Central memory CD8-positive, alpha-beta T cell (primary cell): ENCODE data around the gene NDST1.

Experiments
- ATAC-seq: fragments of 150-1000 bp; cut with Tn5 transposase; replicated peaks from 2 replicates; pipeline ENCODE4 v1.10.0; 2022; ENCODE audit warnings: mild to moderate bottlenecking, moderate FRiP score, moderate number of reproducible peaks; ENCODE audit not compliant: poor library complexity, severe bottlenecking; ENCODE audit errors: extremely low read depth
- DNase-seq, 2 donors: peaks; one replicate each; pipeline ENCODE4 v3.0.0; 2021; ENCODE audit warnings: low spot score in 2 of 2
- H3K27ac Mint-ChIP-seq: one replicate; pipeline ENCODE4 v1.8.0; 2022; ENCODE audit warnings: low read depth, mild to moderate bottlenecking, moderate library complexity, mixed read lengths
- H3K27me3 Mint-ChIP-seq: one replicate; pipeline ENCODE4 v1.8.0; 2022; ENCODE audit warnings: mixed read lengths
- H3K36me3 Mint-ChIP-seq: one replicate; pipeline ENCODE4 v1.8.0; 2022; ENCODE audit warnings: mild to moderate bottlenecking, moderate library complexity, mixed read lengths; ENCODE audit not compliant: insufficient read depth
- H3K4me1 Mint-ChIP-seq: one replicate; pipeline ENCODE4 v1.8.0; 2022; ENCODE audit warnings: mixed read lengths
- H3K4me3 Mint-ChIP-seq: one replicate; pipeline ENCODE4 v1.8.0; 2022; ENCODE audit warnings: mild to moderate bottlenecking, moderate library complexity, mixed read lengths
- H3K9me3 Mint-ChIP-seq: one replicate; pipeline ENCODE4 v1.8.0; 2022; ENCODE audit warnings: mixed read lengths

The NDST1 gene

GRCh38 chr5:150567031-150567717 lies 59.2 kb downstream of the NDST1 start:
- Mint-ChIP-seq H3K4me1 (no peaks in the 10 kb centered on the region), H3K27ac (no peak overlapping the region), H3K27me3 (no peaks in the 10 kb centered on the region), H3K36me3 (peaks cover 1% of the 10 kb centered on the region), H3K4me3 (no peak overlapping the region), H3K9me3 (no peaks in the 10 kb centered on the region)
- DNase-seq: no peak
- no peak for ATAC-seq

- no peaks in the 10 kb centered on the region for H3K27me3 Mint-ChIP-seq
- H3K9me3 Mint-ChIP-seq: no peaks in the 10 kb centered on the region
- no peaks in the 10 kb centered on the region for H3K36me3 Mint-ChIP-seq
- H3K4me1 Mint-ChIP-seq: no peaks in the 10 kb centered on the region
- no peak for DNase-seq
- ATAC-seq: no peak
- H3K4me3 Mint-ChIP-seq: no peak overlapping the region
- no peak overlapping the region for H3K27ac Mint-ChIP-seq
These were observed 60.7 kb downstream of the NDST1 start for GRCh38 chr5:150568663-150569062.

GRCh38 chr5:150570333-150570732 lies 62.4 kb downstream of the NDST1 start:
- Mint-ChIP-seq H3K36me3 (peaks cover 1% of the 10 kb centered on the region), H3K4me1 (no peaks in the 10 kb centered on the region), H3K9me3 (no peaks in the 10 kb centered on the region), H3K4me3 (no peak overlapping the region), H3K27me3 (no peaks in the 10 kb centered on the region), H3K27ac (no peak overlapping the region)
- DNase-seq (no peak), ATAC-seq (no peak)

GRCh38 chr5:150571836-150572235 lies 63.9 kb downstream of the NDST1 start:
- Mint-ChIP-seq H3K4me1 (no peaks in the 10 kb centered on the region), H3K9me3 (no peaks in the 10 kb centered on the region), H3K27me3 (no peaks in the 10 kb centered on the region), H3K27ac (no peak overlapping the region), H3K36me3 (peaks cover 3% of the 10 kb centered on the region), H3K4me3 (no peak overlapping the region)
- ATAC-seq: no peak
- DNase-seq: no peak

- H3K27ac Mint-ChIP-seq: no peak overlapping the region
- H3K27me3 Mint-ChIP-seq: no peaks in the 10 kb centered on the region
- H3K9me3 Mint-ChIP-seq: no peaks in the 10 kb centered on the region
- H3K4me3 Mint-ChIP-seq: no peak overlapping the region
- peaks cover 3% of the 10 kb centered on the region for H3K36me3 Mint-ChIP-seq
- no peaks in the 10 kb centered on the region for H3K4me1 Mint-ChIP-seq
- DNase-seq (no peak), ATAC-seq (no peak)
These were observed 65.3 kb downstream of the NDST1 start for GRCh38 chr5:150573216-150573615.

GRCh38 chr5:150573867-150574817 lies 66.2 kb downstream of the NDST1 start:
- no peaks in the 10 kb centered on the region for H3K9me3 Mint-ChIP-seq
- DNase-seq: no peak
- H3K27ac Mint-ChIP-seq: no peak overlapping the region

GRCh38 chr5:150574818-150575547 lies 67.1 kb downstream of the NDST1 start:
- no peaks in the 10 kb centered on the region for H3K9me3 Mint-ChIP-seq
- H3K4me3 Mint-ChIP-seq: no peak overlapping the region
- no peaks in the 10 kb centered on the region for H3K27me3 Mint-ChIP-seq
- no peaks in the 10 kb centered on the region for H3K4me1 Mint-ChIP-seq
- DNase-seq: no peak
- H3K27ac Mint-ChIP-seq: no peak overlapping the region
- ATAC-seq: no peak
- peaks cover 3% of the 10 kb centered on the region for H3K36me3 Mint-ChIP-seq

More at GRCh38 chr5:150573867-150574817, 66.2 kb downstream of the NDST1 start:
- no peak for ATAC-seq
- H3K4me3 Mint-ChIP-seq: no peak overlapping the region
- H3K36me3 Mint-ChIP-seq: peaks cover 3% of the 10 kb centered on the region
- H3K4me1 Mint-ChIP-seq: no peaks in the 10 kb centered on the region
- no peaks in the 10 kb centered on the region for H3K27me3 Mint-ChIP-seq

GRCh38 chr5:150575745-150576448 lies 68.0 kb downstream of the NDST1 start:
- H3K27me3 Mint-ChIP-seq: no peaks in the 10 kb centered on the region
- no peak overlapping the region for H3K4me3 Mint-ChIP-seq
- no peak overlapping the region for H3K27ac Mint-ChIP-seq
- ATAC-seq: no peak
- H3K36me3 Mint-ChIP-seq: peaks cover 5% of the 10 kb centered on the region
- H3K9me3 Mint-ChIP-seq: no peaks in the 10 kb centered on the region
- DNase-seq: no peak
- H3K4me1 Mint-ChIP-seq: no peaks in the 10 kb centered on the region

- H3K9me3 Mint-ChIP-seq: no peaks in the 10 kb centered on the region
- no peak overlapping the region for H3K4me3 Mint-ChIP-seq
- H3K27me3 Mint-ChIP-seq: peaks cover 3% of the 10 kb centered on the region
- no peaks in the 10 kb centered on the region for H3K4me1 Mint-ChIP-seq
- DNase-seq (no peak), ATAC-seq (no peak)
- no peak overlapping the region for H3K27ac Mint-ChIP-seq
- H3K36me3 Mint-ChIP-seq: peaks cover 5% of the 10 kb centered on the region
These were observed 68.6 kb downstream of the NDST1 start for GRCh38 chr5:150576449-150576949.

- DNase-seq: no peak
- Mint-ChIP-seq H3K9me3 (no peaks in the 10 kb centered on the region), H3K4me3 (no peak overlapping the region), H3K27ac (no peak overlapping the region), H3K27me3 (peaks cover 11% of the 10 kb centered on the region), H3K36me3 (peaks cover 5% of the 10 kb centered on the region), H3K4me1 (no peaks in the 10 kb centered on the region)
- no peak for ATAC-seq
These were observed 69.6 kb downstream of the NDST1 start for GRCh38 chr5:150577378-150578139.

- Mint-ChIP-seq H3K9me3 (no peaks in the 10 kb centered on the region), H3K27ac (no peak overlapping the region), H3K4me1 (no peaks in the 10 kb centered on the region), H3K4me3 (no peak overlapping the region), H3K27me3 (peaks cover 11% of the 10 kb centered on the region), H3K36me3 (peaks cover 5% of the 10 kb centered on the region)
- ATAC-seq (no peak), DNase-seq (no peak)
These were observed 71.0 kb downstream of the NDST1 start for GRCh38 chr5:150578781-150579461.
